Mesothelial cell of epicardium (in vitro differentiated cells): Measurements from ENCODE around the gene KDM4B. TPM values are rescaled to one million over a fixed set of nuclear protein-coding genes. Genes with fewer than 3 reads are reported as not detected.

Experiments used
- DNase-seq, 2 experiments: peaks; one replicate each; pipeline ENCODE4 v3.0.0; 2021; ENCODE audit warnings: low spot score in 2 of 2; ENCODE audit not compliant: unreplicated experiment in 2 of 2
- H3K27ac Mint-ChIP-seq: 2 replicates; pipeline ENCODE4 v1.8.0; 2021; ENCODE audit warnings: mixed read lengths
- H3K27me3 Mint-ChIP-seq: 2 replicates; pipeline ENCODE4 v1.8.0; 2021; ENCODE audit warnings: low read depth, mixed read lengths
- H3K36me3 Mint-ChIP-seq: 2 replicates; pipeline ENCODE4 v1.8.0; 2021; ENCODE audit warnings: mixed read lengths
- H3K4me1 Mint-ChIP-seq: 2 replicates; pipeline ENCODE4 v1.8.0; 2021; ENCODE audit warnings: mixed read lengths
- H3K4me3 Mint-ChIP-seq: 2 replicates; pipeline ENCODE4 v1.8.0; 2021; ENCODE audit warnings: mild to moderate bottlenecking, moderate library complexity, mixed read lengths
- H3K9me3 Mint-ChIP-seq: 2 replicates; pipeline ENCODE4 v1.8.0; 2021; ENCODE audit warnings: mixed read lengths
- CTCF ChIP-seq: fragments of 200-600 bp; sonication (generic); IDR thresholded peaks from one replicate; pipeline ENCODE4 v1.5.0; 2021; ENCODE audit warnings: antibody characterized with exemption; ENCODE audit not compliant: unreplicated experiment
- total RNA-seq: library from RNA; stranded (reverse); gene quantifications from 3 replicates; pipeline ENCODE4 v1.2.1, GENCODE V29; 2021

Gene KDM4B
- total RNA-seq, 1 donor from 2014 or later = 80.5 TPM

- no peak for DNase-seq
- TF ChIP-seq CTCF = no peak
- H3K36me3 Mint-ChIP-seq = peaks cover 6% of the 10 kb centered on the region
- H3K27ac Mint-ChIP-seq = peak overlapping the region; percentile 98
- H3K9me3 Mint-ChIP-seq = no peaks in the 10 kb centered on the region
- peak overlapping the region; percentile 50 for H3K4me3 Mint-ChIP-seq
- no peaks in the 10 kb centered on the region for H3K27me3 Mint-ChIP-seq
- peaks cover 76% of the 10 kb centered on the region for H3K4me1 Mint-ChIP-seq
These were observed 162.7 kb downstream of the KDM4B start for GRCh38 chr19:5131506-5132205.

GRCh38 chr19:5132206-5132560, 163.3 kb downstream of the KDM4B start:
- Mint-ChIP-seq H3K27ac (peak overlapping the region; percentile 95), H3K4me1 (peaks cover 76% of the 10 kb centered on the region), H3K27me3 (no peaks in the 10 kb centered on the region), H3K4me3 (peak overlapping the region; percentile 50), H3K36me3 (peaks cover 6% of the 10 kb centered on the region), H3K9me3 (no peaks in the 10 kb centered on the region)
- no peak for TF ChIP-seq CTCF
- peak in 1 of 2 experiments; percentile 68 for DNase-seq

- no peak for DNase-seq
- Mint-ChIP-seq H3K9me3 (no peaks in the 10 kb centered on the region), H3K4me1 (peaks cover 73% of the 10 kb centered on the region), H3K27me3 (no peaks in the 10 kb centered on the region), H3K27ac (peak overlapping the region; percentile 95), H3K36me3 (peaks cover 9% of the 10 kb centered on the region), H3K4me3 (no peak overlapping the region)
- no peak for TF ChIP-seq CTCF
These were observed 164.1 kb downstream of the KDM4B start for GRCh38 chr19:5132698-5133651.

- Mint-ChIP-seq H3K27me3 (no peaks in the 10 kb centered on the region), H3K4me1 (peaks cover 65% of the 10 kb centered on the region), H3K27ac (peak overlapping the region; percentile 79), H3K4me3 (no peak overlapping the region), H3K9me3 (no peaks in the 10 kb centered on the region), H3K36me3 (peaks cover 20% of the 10 kb centered on the region)
- no peak for TF ChIP-seq CTCF
- DNase-seq = no peak
These were observed 165.2 kb downstream of the KDM4B start for GRCh38 chr19:5133986-5134595.

GRCh38 chr19:5134691-5135090, 165.8 kb downstream of the KDM4B start:
- H3K4me1 Mint-ChIP-seq = peaks cover 59% of the 10 kb centered on the region
- H3K27ac Mint-ChIP-seq = peak overlapping the region; percentile 79
- H3K9me3 Mint-ChIP-seq = no peaks in the 10 kb centered on the region

More at GRCh38 chr19:5134691-5135090, 165.8 kb downstream of the KDM4B start:
- Mint-ChIP-seq H3K36me3 (peaks cover 24% of the 10 kb centered on the region), H3K27me3 (no peaks in the 10 kb centered on the region), H3K4me3 (no peak overlapping the region)
- no peak for TF ChIP-seq CTCF
- no peak for DNase-seq
